Coronary artery (tissue), 2 donors: ENCODE measurements around the gene ACIN1.
A peak's percentile ranks its signal among the peaks of the same experiment; 100 is the strongest.

Experiments
- DNase-seq: peaks from one replicate; pipeline ENCODE4 v3.0.0-alpha.2; 2017; ENCODE audit warnings: low spot score
- H3K27ac ChIP-seq, 2 donors: fragments of 200-600 bp; sonication (generic); one replicate each; pipeline ENCODE4 v1.5.1; 2016 to 2019
- H3K4me3 ChIP-seq: fragments of 200-600 bp; sonication (generic); 2 replicates; pipeline ENCODE4 v1.5.1; 2016; ENCODE audit warnings: mild to moderate bottlenecking, moderate library complexity
- TF ChIP-seq, protein P1 (sequence below): fragments of 200-600 bp; sonication (generic); IDR thresholded peaks from one replicate; pipeline ENCODE4 v1.5.1; 2019; ENCODE audit warnings: antibody characterized with exemption

The ACIN1 gene

DNA sequence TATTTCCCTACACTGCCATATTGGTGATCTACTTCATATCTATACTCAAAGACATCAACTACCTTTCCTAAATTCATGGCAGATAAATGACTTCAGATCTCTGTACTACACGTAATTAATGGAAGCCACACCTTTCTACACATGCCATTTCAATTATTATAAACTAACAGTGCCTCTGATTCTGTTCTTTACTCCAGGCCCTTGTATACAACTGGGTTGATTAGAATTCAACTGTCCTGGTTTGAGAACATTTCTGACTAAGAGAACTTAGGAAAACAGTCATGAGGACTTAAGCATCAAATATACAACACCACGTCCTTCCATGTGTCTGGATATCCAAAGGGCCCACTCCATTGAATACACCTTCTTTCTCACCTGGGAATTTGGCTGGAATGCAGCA, 1.8 kb downstream of the ACIN1 start:
- peak overlapping the region; percentile 88 for H3K4me3 ChIP-seq
- TF ChIP-seq, protein P1, sequence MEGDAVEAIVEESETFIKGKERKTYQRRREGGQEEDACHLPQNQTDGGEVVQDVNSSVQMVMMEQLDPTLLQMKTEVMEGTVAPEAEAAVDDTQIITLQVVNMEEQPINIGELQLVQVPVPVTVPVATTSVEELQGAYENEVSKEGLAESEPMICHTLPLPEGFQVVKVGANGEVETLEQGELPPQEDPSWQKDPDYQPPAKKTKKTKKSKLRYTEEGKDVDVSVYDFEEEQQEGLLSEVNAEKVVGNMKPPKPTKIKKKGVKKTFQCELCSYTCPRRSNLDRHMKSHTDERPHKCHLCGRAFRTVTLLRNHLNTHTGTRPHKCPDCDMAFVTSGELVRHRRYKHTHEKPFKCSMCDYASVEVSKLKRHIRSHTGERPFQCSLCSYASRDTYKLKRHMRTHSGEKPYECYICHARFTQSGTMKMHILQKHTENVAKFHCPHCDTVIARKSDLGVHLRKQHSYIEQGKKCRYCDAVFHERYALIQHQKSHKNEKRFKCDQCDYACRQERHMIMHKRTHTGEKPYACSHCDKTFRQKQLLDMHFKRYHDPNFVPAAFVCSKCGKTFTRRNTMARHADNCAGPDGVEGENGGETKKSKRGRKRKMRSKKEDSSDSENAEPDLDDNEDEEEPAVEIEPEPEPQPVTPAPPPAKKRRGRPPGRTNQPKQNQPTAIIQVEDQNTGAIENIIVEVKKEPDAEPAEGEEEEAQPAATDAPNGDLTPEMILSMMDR: no peak

GRCh38 chr14:23091294-23092225, 3.4 kb downstream of the ACIN1 start:
- TF ChIP-seq, protein P1: no peak
- no peak for DNase-seq
- Histone ChIP-seq H3K27ac (no peak overlapping the region), H3K4me3 (no peak overlapping the region)

More for the DNA sequence above, 1.8 kb downstream of the ACIN1 start:
- no peak for DNase-seq
- no peak overlapping the region for H3K27ac ChIP-seq

GRCh38 chr14:23090254-23090636, 4.7 kb downstream of the ACIN1 start:
- H3K27ac ChIP-seq: no peak overlapping the region
- H3K4me3 ChIP-seq: no peak overlapping the region
- TF ChIP-seq, protein P1: no peak
- no peak for DNase-seq

GRCh38 chr14:23089498-23090253, 5.3 kb downstream of the ACIN1 start:
- TF ChIP-seq, protein P1: no peak
- H3K27ac ChIP-seq: no peak overlapping the region
- no peak for DNase-seq
- H3K4me3 ChIP-seq: no peak overlapping the region

DNA sequence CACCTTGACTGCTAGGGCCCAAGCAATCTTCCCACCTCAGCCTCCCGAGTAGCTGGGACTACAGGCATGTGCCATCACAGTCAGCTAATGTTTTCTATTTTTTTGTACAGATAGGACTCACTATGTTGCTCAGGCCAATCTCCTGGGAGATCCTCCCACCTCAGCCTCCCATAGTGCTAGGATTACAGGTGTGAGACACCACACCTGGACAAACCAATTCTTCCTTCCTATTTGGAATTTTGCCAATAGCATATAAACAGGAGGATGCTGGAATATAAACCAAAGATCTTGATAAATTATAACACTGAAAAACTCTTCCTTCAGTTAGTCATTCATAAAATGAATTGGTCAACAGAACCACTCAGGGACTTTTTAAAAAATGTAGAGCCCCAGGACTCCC, 8.4 kb downstream of the ACIN1 start:
- no peak overlapping the region for H3K27ac ChIP-seq

DNA sequence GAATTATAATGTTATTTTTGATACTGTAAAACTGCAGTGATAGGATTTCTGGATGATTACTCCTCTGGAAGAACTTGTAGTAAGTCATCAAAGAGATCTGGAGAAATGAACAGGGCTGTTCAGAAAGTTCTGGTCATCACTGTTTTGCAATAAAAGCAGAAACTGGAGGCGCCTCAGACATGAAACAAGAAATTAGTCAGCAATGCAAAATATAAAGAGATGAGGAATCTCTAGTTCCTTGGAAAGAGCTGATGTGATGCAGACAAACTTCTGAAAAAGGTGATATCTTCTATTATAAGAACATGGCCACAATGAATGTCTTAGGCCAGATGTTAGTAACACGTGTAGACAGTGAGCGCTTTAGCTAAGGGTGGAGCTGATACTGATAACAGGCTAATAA, 9.5 kb downstream of the ACIN1 start:
- no peak overlapping the region for H3K27ac ChIP-seq
- no peak overlapping the region for H3K4me3 ChIP-seq
- no peak for DNase-seq
- TF ChIP-seq, protein P1: no peak

More for the DNA sequence above, 8.4 kb downstream of the ACIN1 start:
- H3K4me3 ChIP-seq: no peak overlapping the region
- TF ChIP-seq, protein P1: no peak
- no peak for DNase-seq
